Stomach (tissue), 9 donors: Measurements from ENCODE around the gene VIPR2. TPM values are rescaled to one million over a fixed set of nuclear protein-coding genes. Genes with fewer than 3 reads are reported as not detected.

Experiments used
- DNase-seq, 2 donors: peaks; one replicate each; pipeline versions ENCODE4 v3.0.0 to v3.0.0-alpha.2; 2013 to 2019
- H3K27ac ChIP-seq, 5 donors: fragments of 200-600 bp in 4 of 5; sonication (generic) in 4 of 5; one replicate each; pipeline ENCODE4 v1.5.1; 2013 to 2019; ENCODE audit warnings: mild to moderate bottlenecking in 1 of 5, moderate library complexity in 1 of 5
- H3K27me3 ChIP-seq, 3 donors: fragments of 200-600 bp; sonication (generic); one replicate each; pipeline ENCODE4 v1.5.1; 2017 to 2019; ENCODE audit warnings: mixed run types in 1 of 3
- H3K36me3 ChIP-seq, 4 donors: fragments of 200-600 bp; sonication (generic); 1 replicate in 3 of 4; 2 replicates in 1 of 4; pipeline ENCODE4 v1.5.1; 2016 to 2019
- H3K4me1 ChIP-seq, 4 donors: fragments of 200-600 bp; sonication (generic); one replicate each; pipeline ENCODE4 v1.5.1; 2016 to 2019
- H3K4me3 ChIP-seq, 4 donors: fragments of 200-600 bp; sonication (generic) in 3 of 4; one replicate each; pipeline ENCODE4 v1.5.1; 2016 to 2019; ENCODE audit warnings: mild to moderate bottlenecking in 1 of 4
- H3K9me3 ChIP-seq, 4 donors: fragments of 200-600 bp; sonication (generic); one replicate each; pipeline ENCODE4 v1.5.1; 2016 to 2019
- EP300 ChIP-seq: sonication (generic); formaldehyde crosslinking; IDR thresholded peaks from one replicate; pipeline ENCODE4 v1.6.1; 2017; ENCODE audit warnings: antibody characterized with exemption
- POLR2A ChIP-seq, 4 donors: fragments of 450-650 bp; IDR thresholded peaks; one replicate each; pipeline ENCODE4 v1.6.1; 2016; ENCODE audit warnings: antibody characterized with exemption in 4 of 4, control low read depth in 2 of 4, mild to moderate bottlenecking in 1 of 4, moderate library complexity in 1 of 4
- POLR2AphosphoS5 ChIP-seq, 3 donors: sonication (generic); formaldehyde crosslinking; IDR thresholded peaks; one replicate each; pipeline ENCODE4 v1.6.1; 2016; ENCODE audit warnings: antibody characterized with exemption in 3 of 3
- WGBS, 5 donors: extraction: QIAGEN DNeasy Blood & Tissue Kit in 3 of 5; methylation state at CpG; one replicate each; pipeline versions ENCODE4 v1.1.5 to v1.1.7; 2013 to 2018; 5-methylcytosine and 5-hydroxymethylcytosine counted together
- intact Hi-C: fragments of 100-400 bp; cut with DNase I; formaldehyde crosslinking; loops from one replicate; pipeline ENCODE4 v1.15.1; 2023; ENCODE audit warnings: low total_unique reads
- polyA plus RNA-seq, 3 donors: library from polyadenylated mRNA; stranded (reverse); fragments of 200-250 nt; gene quantifications; one replicate each; pipeline ENCODE4 v1.2.3, GENCODE V29; 2013
- total RNA-seq, 5 donors: library from RNA; depleted of rRNA; stranded (reverse); fragments of >200 nt; gene quantifications; one replicate each; pipeline versions ENCODE4 v1.1.0 to v1.2.3, GENCODE V29; 2014 to 2016
- TF ChIP-seq, protein P1 (sequence below), 7 experiments: fragments of 450-650 bp in 4 of 7; fragments of 200-600 bp in 3 of 7; sonication (generic) in 3 of 7; IDR thresholded peaks; one replicate each; pipeline ENCODE4 v1.5.1; 2016 to 2019; ENCODE audit warnings: antibody characterized with exemption in 7 of 7, control low read depth in 2 of 7, mild to moderate bottlenecking in 1 of 7
- donor health status: healthy with polysubstance abuse.
- donor health status: Bipolar disorder and iron deficiency.
- donor health status: healthy.

Gene VIPR2
- total and polyA plus RNA-seq, 8 donors: 1.2 to 25.4 (median 4.6) TPM

DNA sequence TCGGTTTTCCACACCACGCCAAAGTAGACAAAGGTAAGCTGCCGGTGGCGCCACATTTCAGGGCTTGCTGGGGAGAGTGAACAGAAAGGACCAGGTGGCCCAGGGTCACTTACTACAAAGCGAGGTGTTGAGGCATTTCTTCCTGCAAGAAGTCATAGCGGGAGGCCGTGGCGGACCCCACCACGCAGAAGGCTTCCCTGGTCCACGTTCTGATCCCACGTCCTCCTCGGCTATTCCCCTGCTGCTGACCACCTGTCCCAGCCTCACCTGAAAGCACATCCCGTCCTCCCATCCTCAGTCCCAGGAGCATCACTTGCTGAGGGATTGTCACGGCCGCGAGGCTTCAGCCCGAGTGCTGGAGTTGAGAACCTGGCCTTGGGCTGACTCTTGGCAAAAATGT lies 149.2 kb downstream of the VIPR2 start:
- no peak for TF ChIP-seq POLR2AphosphoS5 (IDR thresholded peaks at IDR 0.05)
- TF ChIP-seq EP300: no peak
- TF ChIP-seq, protein P1, sequence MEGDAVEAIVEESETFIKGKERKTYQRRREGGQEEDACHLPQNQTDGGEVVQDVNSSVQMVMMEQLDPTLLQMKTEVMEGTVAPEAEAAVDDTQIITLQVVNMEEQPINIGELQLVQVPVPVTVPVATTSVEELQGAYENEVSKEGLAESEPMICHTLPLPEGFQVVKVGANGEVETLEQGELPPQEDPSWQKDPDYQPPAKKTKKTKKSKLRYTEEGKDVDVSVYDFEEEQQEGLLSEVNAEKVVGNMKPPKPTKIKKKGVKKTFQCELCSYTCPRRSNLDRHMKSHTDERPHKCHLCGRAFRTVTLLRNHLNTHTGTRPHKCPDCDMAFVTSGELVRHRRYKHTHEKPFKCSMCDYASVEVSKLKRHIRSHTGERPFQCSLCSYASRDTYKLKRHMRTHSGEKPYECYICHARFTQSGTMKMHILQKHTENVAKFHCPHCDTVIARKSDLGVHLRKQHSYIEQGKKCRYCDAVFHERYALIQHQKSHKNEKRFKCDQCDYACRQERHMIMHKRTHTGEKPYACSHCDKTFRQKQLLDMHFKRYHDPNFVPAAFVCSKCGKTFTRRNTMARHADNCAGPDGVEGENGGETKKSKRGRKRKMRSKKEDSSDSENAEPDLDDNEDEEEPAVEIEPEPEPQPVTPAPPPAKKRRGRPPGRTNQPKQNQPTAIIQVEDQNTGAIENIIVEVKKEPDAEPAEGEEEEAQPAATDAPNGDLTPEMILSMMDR (IDR thresholded peaks at IDR 0.05): no peak
- TF ChIP-seq POLR2A (IDR thresholded peaks at IDR 0.05): no peak
- no peak for DNase-seq
- Histone ChIP-seq H3K36me3 (no peaks in the 10 kb centered on the region), H3K27ac (no peak overlapping the region), H3K27me3 (peaks cover 0 to 76% (median 36%) of the 10 kb centered on the region in 3 donors), H3K4me3 (no peak overlapping the region), H3K4me1 (peaks cover 0 to 11% (median 7%) of the 10 kb centered on the region in 4 donors), H3K9me3 (peaks cover 0 to 18% (median 8%) of the 10 kb centered on the region in 4 donors)
- WGBS, 5 donors: 89 to 97% (median 95%) methylated on average over 17 of the region's 17 CpGs
- intact Hi-C loops: no loop called here

DNA sequence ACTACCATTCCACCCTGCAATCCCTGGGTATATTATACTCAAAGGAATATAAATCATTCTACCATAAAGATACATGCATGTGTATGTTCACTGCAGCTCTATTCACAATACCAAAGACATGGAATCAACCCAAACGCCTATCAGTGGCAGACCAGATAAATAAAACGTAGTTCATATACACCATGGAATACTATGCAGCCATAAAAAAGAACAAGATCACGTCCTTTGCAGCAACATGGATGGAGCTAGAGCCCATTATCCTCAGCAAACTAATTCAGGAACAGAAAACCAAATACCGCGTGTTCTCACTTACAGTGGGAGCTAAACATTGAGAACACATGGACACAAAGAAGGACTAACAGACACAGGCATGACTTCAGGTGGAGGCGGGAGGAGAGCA lies 150.0 kb downstream of the VIPR2 start:
- Histone ChIP-seq H3K27ac (no peak overlapping the region), H3K9me3 (peaks cover 0 to 18% (median 8%) of the 10 kb centered on the region in 4 donors), H3K4me3 (no peak overlapping the region), H3K4me1 (peaks cover 0 to 11% (median 7%) of the 10 kb centered on the region in 4 donors), H3K36me3 (no peaks in the 10 kb centered on the region), H3K27me3 (peaks cover 0 to 84% (median 36%) of the 10 kb centered on the region in 3 donors)
- WGBS, 5 donors: 87 to 91% (median 90%) methylated on average over 6 of the region's 6 CpGs
- intact Hi-C loops: no loop called here
- no peak for TF ChIP-seq POLR2AphosphoS5 (IDR thresholded peaks at IDR 0.05)
- no peak for TF ChIP-seq POLR2A (IDR thresholded peaks at IDR 0.05)
- TF ChIP-seq, protein P1 (IDR thresholded peaks at IDR 0.05): no peak
- TF ChIP-seq EP300: no peak
- no peak for DNase-seq

DNA sequence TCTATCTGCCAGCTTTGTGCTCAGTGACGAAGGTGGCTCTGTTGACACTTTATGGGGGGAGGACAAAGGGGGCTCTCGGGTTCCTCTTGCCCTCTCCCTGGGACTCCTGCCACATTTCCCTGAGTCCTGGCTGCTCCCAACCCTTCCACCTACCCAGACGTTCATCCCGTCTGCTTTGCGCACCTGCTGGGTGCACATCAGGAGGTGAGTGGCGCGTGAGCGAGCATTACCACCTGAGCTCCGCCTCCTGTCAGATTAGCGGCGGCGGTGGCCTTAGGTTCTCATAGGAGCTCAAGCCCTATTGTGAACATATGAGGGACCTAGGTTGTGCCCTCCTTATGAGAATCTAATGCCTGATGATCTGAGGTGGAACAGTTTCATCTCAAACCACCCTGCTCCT lies 151.1 kb downstream of the VIPR2 start:
- Histone ChIP-seq H3K9me3 (peaks cover 0 to 18% (median 8%) of the 10 kb centered on the region in 4 donors), H3K27ac (no peak overlapping the region), H3K4me1 (peaks cover 0 to 11% (median 7%) of the 10 kb centered on the region in 4 donors), H3K27me3 (peaks cover 0 to 91% (median 36%) of the 10 kb centered on the region in 3 donors), H3K36me3 (no peaks in the 10 kb centered on the region), H3K4me3 (no peak overlapping the region)
- no peak for DNase-seq
- intact Hi-C loops: no loop called here
- no peak for TF ChIP-seq POLR2AphosphoS5 (IDR thresholded peaks at IDR 0.05)
- no peak for TF ChIP-seq POLR2A (IDR thresholded peaks at IDR 0.05)
- no peak for TF ChIP-seq EP300
- TF ChIP-seq, protein P1 (IDR thresholded peaks at IDR 0.05): no peak
- WGBS, 5 donors: 86 to 93% (median 90%) methylated on average over 12 of the region's 12 CpGs

DNA sequence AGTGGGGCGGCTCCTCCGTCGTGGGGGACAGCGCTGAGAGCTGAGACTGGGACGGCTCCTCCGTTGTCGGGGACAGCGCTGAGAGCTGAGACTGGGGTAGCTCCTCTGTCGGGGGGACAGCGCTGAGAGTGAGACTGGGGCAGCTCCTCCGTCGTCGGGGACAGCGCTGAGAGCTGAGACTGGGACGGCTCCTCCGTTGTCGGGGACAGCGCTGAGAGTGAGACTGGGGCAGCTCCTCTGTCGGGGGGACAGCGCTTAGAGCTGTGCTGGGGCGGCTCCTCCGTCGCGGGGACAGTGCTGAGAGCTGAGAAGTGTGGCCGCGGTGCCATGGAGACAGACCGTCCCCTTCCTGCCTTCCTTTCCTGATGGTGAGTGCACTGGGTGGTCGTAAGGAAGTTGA lies 151.9 kb downstream of the VIPR2 start:
- Histone ChIP-seq H3K27ac (no peak overlapping the region), H3K4me1 (peaks cover 0 to 11% (median 7%) of the 10 kb centered on the region in 4 donors), H3K36me3 (no peaks in the 10 kb centered on the region), H3K27me3 (peaks cover 0 to 88% (median 36%) of the 10 kb centered on the region in 3 donors), H3K9me3 (peaks cover 0 to 18% (median 8%) of the 10 kb centered on the region in 4 donors), H3K4me3 (no peak overlapping the region)
- no peak for TF ChIP-seq POLR2AphosphoS5 (IDR thresholded peaks at IDR 0.05)
- no peak for TF ChIP-seq POLR2A (IDR thresholded peaks at IDR 0.05)
- TF ChIP-seq EP300: no peak
- TF ChIP-seq, protein P1 (IDR thresholded peaks at IDR 0.05): no peak
- intact Hi-C loops: no loop called here
- no peak for DNase-seq
- WGBS, 5 donors: 17 to 32% (median 27%) methylated on average over 15 to 28 of the region's 28 CpGs
